ENCODE data around the gene UROC1. TPM values are rescaled to one million over a fixed set of nuclear protein-coding genes. Genes with fewer than 3 reads are reported as not detected.

The UROC1 gene
- total and polyA plus RNA-seq, 4 donors: 0.01 to 0.21 (median 0.08) TPM

DNA sequence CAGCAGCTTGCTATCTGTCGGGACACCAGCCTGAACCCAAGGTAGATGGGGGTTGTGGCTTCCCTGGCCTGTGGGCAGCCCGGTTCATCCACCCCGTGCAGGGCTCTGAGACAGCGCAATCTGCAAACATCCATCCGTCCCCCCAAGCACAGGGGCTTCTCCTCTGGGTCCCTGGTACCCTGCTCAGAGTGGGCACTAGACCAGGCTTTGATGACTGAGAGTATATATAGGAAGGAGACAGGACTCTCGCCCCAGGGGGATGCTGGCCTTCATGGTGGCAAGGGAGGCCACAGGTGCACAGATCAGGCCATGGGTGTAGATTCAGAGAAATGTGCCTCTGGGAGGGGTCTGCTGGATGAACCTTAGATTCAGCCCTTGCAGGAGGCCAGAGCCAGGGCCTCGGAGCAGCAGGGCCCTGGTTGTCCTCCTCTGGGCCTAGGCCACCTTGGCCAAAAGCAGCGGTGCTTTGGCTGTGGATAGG lies 82.6 kb downstream of the UROC1 start:
- H3K4me1 ChIP-seq (ENCODE audit: control insufficient read depth in 5 of 5, insufficient read depth in 5 of 5, low read length in 5 of 5): no peaks in the 10 kb centered on the region
- H3K27ac ChIP-seq (ENCODE audit: low read depth in 1 of 2, low read length in 1 of 2): no peak overlapping the region
- peaks cover 0 to 2% (median 0%) of the 10 kb centered on the region in 4 donors for H3K9me3 ChIP-seq (ENCODE audit: control insufficient read depth in 4 of 4, insufficient read depth in 3 of 4, low read length in 3 of 4)
- peaks cover 3 to 45% (median 7%) of the 10 kb centered on the region in 4 donors for H3K36me3 ChIP-seq (ENCODE audit: control insufficient read depth in 4 of 4, insufficient read depth in 4 of 4, low read length in 4 of 4)
- no peak overlapping the region for H3K4me3 ChIP-seq
- ATAC-seq (ENCODE audit: insufficient read depth, low FRiP score) (no peak), DNase-seq (no peak)
- TF ChIP-seq, protein P1, sequence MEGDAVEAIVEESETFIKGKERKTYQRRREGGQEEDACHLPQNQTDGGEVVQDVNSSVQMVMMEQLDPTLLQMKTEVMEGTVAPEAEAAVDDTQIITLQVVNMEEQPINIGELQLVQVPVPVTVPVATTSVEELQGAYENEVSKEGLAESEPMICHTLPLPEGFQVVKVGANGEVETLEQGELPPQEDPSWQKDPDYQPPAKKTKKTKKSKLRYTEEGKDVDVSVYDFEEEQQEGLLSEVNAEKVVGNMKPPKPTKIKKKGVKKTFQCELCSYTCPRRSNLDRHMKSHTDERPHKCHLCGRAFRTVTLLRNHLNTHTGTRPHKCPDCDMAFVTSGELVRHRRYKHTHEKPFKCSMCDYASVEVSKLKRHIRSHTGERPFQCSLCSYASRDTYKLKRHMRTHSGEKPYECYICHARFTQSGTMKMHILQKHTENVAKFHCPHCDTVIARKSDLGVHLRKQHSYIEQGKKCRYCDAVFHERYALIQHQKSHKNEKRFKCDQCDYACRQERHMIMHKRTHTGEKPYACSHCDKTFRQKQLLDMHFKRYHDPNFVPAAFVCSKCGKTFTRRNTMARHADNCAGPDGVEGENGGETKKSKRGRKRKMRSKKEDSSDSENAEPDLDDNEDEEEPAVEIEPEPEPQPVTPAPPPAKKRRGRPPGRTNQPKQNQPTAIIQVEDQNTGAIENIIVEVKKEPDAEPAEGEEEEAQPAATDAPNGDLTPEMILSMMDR (IDR thresholded peaks at IDR 0.05; ENCODE audit: control extremely low read depth, extremely low read depth): no peak
- WGBS, 2 donors: 94 to 95% methylated on average over 8 of the region's 8 CpGs
- H3K27me3 ChIP-seq (ENCODE audit: control insufficient read depth in 3 of 3, insufficient read depth in 3 of 3, low read length in 2 of 3): no peaks in the 10 kb centered on the region
- H3K9ac ChIP-seq (ENCODE audit: insufficient read depth in 1 of 2, low read length in 2 of 2): no peak overlapping the region

DNA sequence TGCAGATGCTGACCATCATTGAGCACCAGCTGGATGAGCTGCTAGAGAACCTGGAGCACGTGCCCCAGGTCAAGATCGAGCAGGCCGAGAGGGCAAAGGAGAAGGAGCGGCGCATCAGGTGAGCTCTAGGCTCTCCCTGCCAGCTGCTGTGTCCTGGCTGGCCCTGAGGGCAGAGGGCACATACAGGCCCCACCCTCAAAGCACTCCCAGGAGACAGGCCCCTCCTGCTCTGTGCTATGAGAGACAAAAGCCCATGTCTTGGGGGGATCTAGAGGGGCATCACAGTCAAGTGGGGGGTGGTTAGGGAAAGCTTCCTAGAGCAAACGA lies 83.3 kb downstream of the UROC1 start:
- TF ChIP-seq, protein P1 (IDR thresholded peaks at IDR 0.05; ENCODE audit: control extremely low read depth, extremely low read depth): no peak
- no peak for ATAC-seq (ENCODE audit: insufficient read depth, low FRiP score)
- H3K9ac ChIP-seq (ENCODE audit: insufficient read depth in 1 of 2, low read length in 2 of 2): no peak overlapping the region

DNA sequence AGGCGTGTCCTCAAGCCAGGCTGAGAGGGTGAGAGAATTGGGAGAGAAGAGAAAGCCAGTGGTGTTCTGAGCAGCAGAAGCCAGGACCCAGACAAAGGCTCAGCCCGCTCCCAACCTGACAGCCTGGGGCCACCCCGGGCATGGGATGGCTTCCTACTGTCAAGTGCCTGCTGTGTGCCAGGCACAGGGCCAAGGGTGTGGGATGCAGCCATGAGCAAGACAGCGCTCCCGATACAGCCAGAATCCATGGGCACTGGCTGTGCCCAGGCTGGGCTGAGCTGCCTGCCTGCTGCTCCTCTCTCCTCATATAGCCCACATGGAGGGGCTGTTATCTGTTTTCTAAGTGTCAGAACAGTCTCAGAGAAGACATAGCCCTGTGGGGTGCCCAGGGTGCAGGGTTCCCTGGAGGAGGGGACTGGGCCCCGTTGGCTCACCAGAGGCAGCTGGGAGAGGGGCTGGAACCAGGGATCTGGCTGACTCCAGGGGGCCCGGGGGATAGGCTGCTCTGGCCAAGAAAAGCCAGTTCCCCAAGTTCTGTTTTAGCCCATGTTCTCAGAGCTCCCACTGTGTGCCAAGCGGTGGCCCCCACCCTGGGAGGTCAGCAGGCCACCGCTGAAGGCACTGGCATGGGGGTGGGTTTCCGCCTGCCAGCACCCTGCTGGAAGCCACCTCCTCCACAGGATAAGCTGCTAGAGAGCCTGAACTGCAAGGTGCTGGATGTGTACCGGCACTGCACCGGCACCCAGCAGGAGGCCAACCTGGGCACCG lies 83.9 kb downstream of the UROC1 start:
- no peaks in the 10 kb centered on the region for H3K4me1 ChIP-seq (ENCODE audit: control insufficient read depth in 5 of 5, insufficient read depth in 5 of 5, low read length in 5 of 5)
- H3K36me3 ChIP-seq (ENCODE audit: control insufficient read depth in 4 of 4, insufficient read depth in 4 of 4, low read length in 4 of 4): peaks cover 3 to 34% (median 5%) of the 10 kb centered on the region in 4 donors
- no peaks in the 10 kb centered on the region for H3K27me3 ChIP-seq (ENCODE audit: control insufficient read depth in 3 of 3, insufficient read depth in 3 of 3, low read length in 2 of 3)
- peaks cover 0 to 2% (median 0%) of the 10 kb centered on the region in 4 donors for H3K9me3 ChIP-seq (ENCODE audit: control insufficient read depth in 4 of 4, insufficient read depth in 3 of 4, low read length in 3 of 4)
- TF ChIP-seq, protein P1 (IDR thresholded peaks at IDR 0.05; ENCODE audit: control extremely low read depth, extremely low read depth): no peak
- DNase-seq (peak in 1 of 3 donors; percentile 7), ATAC-seq (ENCODE audit: insufficient read depth, low FRiP score) (no peak)
- WGBS, 2 donors: 87 to 98% methylated on average over 13 of the region's 13 CpGs
- H3K4me3 ChIP-seq: no peak overlapping the region
- H3K27ac ChIP-seq (ENCODE audit: low read depth in 1 of 2, low read length in 1 of 2): no peak overlapping the region
- no peak overlapping the region for H3K9ac ChIP-seq (ENCODE audit: insufficient read depth in 1 of 2, low read length in 2 of 2)

More for the DNA sequence above, 83.3 kb downstream of the UROC1 start:
- Histone ChIP-seq H3K27me3 (ENCODE audit: control insufficient read depth in 3 of 3, insufficient read depth in 3 of 3, low read length in 2 of 3) (no peaks in the 10 kb centered on the region), H3K36me3 (ENCODE audit: control insufficient read depth in 4 of 4, insufficient read depth in 4 of 4, low read length in 4 of 4) (peaks cover 3 to 38% (median 7%) of the 10 kb centered on the region in 4 donors), H3K4me3 (no peak overlapping the region), H3K9me3 (ENCODE audit: control insufficient read depth in 4 of 4, insufficient read depth in 3 of 4, low read length in 3 of 4) (peaks cover 0 to 2% (median 0%) of the 10 kb centered on the region in 4 donors), H3K4me1 (ENCODE audit: control insufficient read depth in 5 of 5, insufficient read depth in 5 of 5, low read length in 5 of 5) (no peaks in the 10 kb centered on the region), H3K27ac (ENCODE audit: low read depth in 1 of 2, low read length in 1 of 2) (no peak overlapping the region)
- 93 to 96% methylated on average over 6 of the region's 6 CpGs for WGBS, 2 donors
- no peak for DNase-seq
